HCT116 (cell line): ENCODE data around the gene CCDC187. TPM values are rescaled to one million over a fixed set of nuclear protein-coding genes. Genes with fewer than 3 reads are reported as not detected.

Experiments
- ATAC-seq: fragments of 200-7000 bp; cut with Tn5 transposase; 2 replicates; pipeline ENCODE4 v1.9.1; 2020; ENCODE audit warnings: mild to moderate bottlenecking, moderate library complexity
- BruUV-seq: library from RNA; stranded (reverse); fragments of 400-500 nt; replicated peaks from 2 replicates; lab custom pipeline; 2021; lab: Mats Ljungman, UMichigan
- CTCF ChIA-PET: fragments of 300-600 bp; sonication (Branson Sonifier 250); formaldehyde crosslinking; loops from one replicate; lab custom pipeline; 2021; ENCODE audit warnings: antibody characterized with exemption; lab: Charles Lee
- POLR2A ChIA-PET: fragments of 300-600, 350-600 bp; sonication (Branson Sonifier 250); formaldehyde crosslinking; loops from one replicate; lab custom pipeline; 2021; ENCODE audit warnings: antibody characterized with exemption; lab: Charles Lee
- RAD21 ChIA-PET, 2 experiments: fragments of 300-600 bp; sonication (Branson Sonifier 250); formaldehyde crosslinking; loops; one replicate each; lab custom pipeline; 2023; ENCODE audit warnings: low total read pairs in 2 of 2; ENCODE audit not compliant: uncharacterized antibody in 2 of 2, unreplicated experiment in 2 of 2, low non-redundant PET in 1 of 2; lab: Charles Lee
- DNase-seq: peaks from one replicate; pipeline ENCODE4 v3.0.0-alpha.2; 2010; ENCODE audit warnings: low read depth, low spot score
- H2AFZ ChIP-seq: fragments of 200-600 bp; shearing (Covaris generic), sonication (generic); 2 replicates; pipeline ENCODE4 v1.6.1; 2017; ENCODE audit warnings: low read depth, mixed run types, mixed read lengths, antibody characterized with exemption, low read length; ENCODE audit not compliant: poor library complexity, severe bottlenecking
- H3K27ac ChIP-seq: 2 replicates; pipeline ENCODE4 v1.5.1; 2012; ENCODE audit warnings: low read depth, low read length
- H3K27me3 ChIP-seq: fragments of 200-600 bp; sonication (generic); 2 replicates; pipeline ENCODE4 v1.6.1; 2016; ENCODE audit warnings: mixed run types, low read length, mixed read lengths; ENCODE audit not compliant: insufficient read depth
- H3K36me3 ChIP-seq, 2 experiments: fragments of 200-500 bp in 1 of 2; fragments of 200-600 bp in 1 of 2; sonication (Bioruptor generic) in 1 of 2; sonication (generic) in 1 of 2; 2 replicates each; pipeline versions ENCODE4 v1.5.1 to v1.6.1; 2014 to 2016; ENCODE audit warnings: low read length in 2 of 2, inconsistent platforms in 1 of 2, mixed read lengths in 1 of 2, mixed run types in 1 of 2; ENCODE audit not compliant: insufficient read depth in 2 of 2, control insufficient read depth in 1 of 2
- H3K4me1 ChIP-seq, 2 experiments: fragments of 200-600 bp in 1 of 2; sonication (generic) in 1 of 2; 2 replicates each; pipeline versions ENCODE4 v1.5.1 to v1.6.1; 2012 to 2017; ENCODE audit warnings: low read length in 2 of 2, inconsistent platforms in 1 of 2, mild to moderate bottlenecking in 1 of 2, mixed read lengths in 1 of 2, mixed run types in 1 of 2, moderate library complexity in 1 of 2; ENCODE audit not compliant: insufficient read depth in 2 of 2, control insufficient read depth in 1 of 2
- H3K4me2 ChIP-seq: fragments of 200-600 bp; sonication (generic); 2 replicates; pipeline ENCODE4 v1.6.1; 2017; ENCODE audit warnings: mixed run types, low read length, mixed read lengths
- H3K4me3 ChIP-seq, 2 experiments: fragments of 200-600 bp in 1 of 2; sonication (generic) in 1 of 2; replicated peaks in 1 of 2; 2 replicates each; pipeline ENCODE4 v1.5.1; 2011 to 2016; ENCODE audit warnings: low read length in 2 of 2, control low read depth in 1 of 2, low read depth in 1 of 2, mild to moderate bottlenecking in 1 of 2, mixed read lengths in 1 of 2, mixed run types in 1 of 2
- H3K79me2 ChIP-seq: fragments of 200-600 bp; sonication (generic); 2 replicates; pipeline ENCODE4 v1.6.1; 2017; ENCODE audit warnings: mild to moderate bottlenecking, mixed run types, low read length, moderate library complexity, mixed read lengths; ENCODE audit not compliant: insufficient read depth
- H3K9ac ChIP-seq: fragments of 200-600 bp; sonication (generic); 2 replicates; pipeline ENCODE4 v1.6.1; 2016; ENCODE audit warnings: low read length, mixed read lengths
- H3K9me2 ChIP-seq: fragments of 200-600 bp; sonication (generic), shearing (Covaris generic); 2 replicates; pipeline ENCODE4 v1.6.1; 2017; ENCODE audit warnings: mixed run types, mild to moderate bottlenecking, moderate library complexity; ENCODE audit not compliant: insufficient read depth
- H3K9me3 ChIP-seq, 2 experiments: fragments of 200-500 bp in 1 of 2; fragments of 200-600 bp in 1 of 2; sonication (Bioruptor generic) in 1 of 2; sonication (generic) in 1 of 2; 2 replicates each; pipeline ENCODE4 v1.6.1; 2014 to 2017; ENCODE audit warnings: low read length in 2 of 2, mixed read lengths in 2 of 2, inconsistent platforms in 1 of 2, low read depth in 1 of 2, mild to moderate bottlenecking in 1 of 2, mixed run types in 1 of 2, moderate library complexity in 1 of 2; ENCODE audit not compliant: control insufficient read depth in 1 of 2, insufficient read depth in 1 of 2
- H4K20me1 ChIP-seq: fragments of 200-600 bp; sonication (generic), shearing (Covaris generic); 2 replicates; pipeline ENCODE4 v1.6.1; 2017; ENCODE audit warnings: mixed run types, mild to moderate bottlenecking, moderate library complexity; ENCODE audit not compliant: insufficient read depth
- ATF3 ChIP-seq: IDR thresholded peaks from 2 replicates; pipeline ENCODE4 v1.6.1; 2012
- CBX3 ChIP-seq: IDR thresholded peaks from 2 replicates; pipeline ENCODE4 v1.6.1; 2012; ENCODE audit warnings: low read depth
- CEBPB ChIP-seq: IDR thresholded peaks from 2 replicates; pipeline ENCODE4 v1.6.1; 2012; ENCODE audit warnings: low read depth
- CTCF ChIP-seq, 3 experiments: fragments of 200-600 bp in 1 of 3; sonication (generic) in 1 of 3; IDR thresholded peaks in 2 of 3; conservative IDR thresholded peaks in 1 of 3; 2 replicates each; pipeline ENCODE4 v1.5.1; 2012 to 2017; ENCODE audit warnings: low read depth in 2 of 3, low read length in 2 of 3, antibody characterized with exemption in 1 of 3, borderline replicate concordance in 1 of 3, control low read depth in 1 of 3, mild to moderate bottlenecking in 1 of 3, mixed read lengths in 1 of 3, mixed run types in 1 of 3, moderate library complexity in 1 of 3; ENCODE audit not compliant: insufficient read depth in 1 of 3
- EGR1 ChIP-seq: IDR thresholded peaks from 2 replicates; pipeline ENCODE4 v1.6.1; 2012; ENCODE audit warnings: low read depth
- ELF1 ChIP-seq: IDR thresholded peaks from 2 replicates; pipeline ENCODE4 v1.6.1; 2012; ENCODE audit warnings: low read depth, borderline replicate concordance
- EZH2 ChIP-seq: fragments of 200-600 bp; sonication (generic); IDR thresholded peaks from 2 replicates; pipeline ENCODE4 v1.6.1; 2017; ENCODE audit warnings: antibody characterized with exemption, mixed run types
- FOSL1 ChIP-seq: IDR thresholded peaks from 2 replicates; pipeline ENCODE4 v1.6.1; 2012; ENCODE audit warnings: low read depth
- POLR2AphosphoS5 ChIP-seq: IDR thresholded peaks from 2 replicates; pipeline ENCODE4 v1.6.1; 2011; ENCODE audit warnings: mild to moderate bottlenecking, low read depth, low read length, moderate library complexity
- REST ChIP-seq: IDR thresholded peaks from 2 replicates; pipeline ENCODE4 v1.6.1; 2012; ENCODE audit warnings: low read depth
- SIN3A ChIP-seq: IDR thresholded peaks from 2 replicates; pipeline ENCODE4 v1.6.1; 2012; ENCODE audit warnings: low read depth
- SRF ChIP-seq: IDR thresholded peaks from 2 replicates; pipeline ENCODE4 v1.6.1; 2012; ENCODE audit warnings: low read depth
- TCF7L2 ChIP-seq: IDR thresholded peaks from 2 replicates; pipeline ENCODE4 v1.7.0; 2011; ENCODE audit warnings: borderline replicate concordance, inconsistent platforms; ENCODE audit not compliant: insufficient read depth, insufficient read length; ENCODE audit errors: extremely low read depth
- YY1 ChIP-seq: IDR thresholded peaks from 2 replicates; pipeline ENCODE4 v1.6.1; 2011; ENCODE audit warnings: low read length, low read depth, moderate library complexity, mild to moderate bottlenecking; ENCODE audit not compliant: insufficient replicate concordance; ENCODE audit errors: extremely low read depth
- ZNF274 ChIP-seq: fragments of 200-500 bp; sonication (Bioruptor generic); IDR thresholded peaks from 2 replicates; pipeline ENCODE4 v1.6.1; 2014; ENCODE audit warnings: mild to moderate bottlenecking, low read depth, low read length, inconsistent platforms
- intact Hi-C: fragments of 100-400 bp; cut with micrococcal nuclease; formaldehyde crosslinking; loops from 2 replicates; pipeline ENCODE4 v1.10.0; 2022
- total RNA-seq: library from RNA; stranded (reverse); gene quantifications from one replicate; pipeline ENCODE4 v1.2.1, GENCODE V29; 2021; ENCODE audit not compliant: unreplicated experiment

CCDC187 gene
- total RNA-seq, 1 experiment from 2014 or later, result 4.6 TPM

GRCh38 chr9:136226680-136227407 lies 77.0 kb downstream of the CCDC187 start:
- Histone ChIP-seq H3K9ac (no peak overlapping the region), H3K27me3 (no peaks in the 10 kb centered on the region), H3K4me2 (no peak overlapping the region), H2AFZ (no peak overlapping the region), H3K4me3 (no peak overlapping the region), H3K27ac (no peak overlapping the region), H3K36me3 (peaks cover 3 to 44% of the 10 kb centered on the region in 2 experiments; a peak in 3 of 4 replicates), H3K79me2 (peaks cover 98% of the 10 kb centered on the region), H3K9me2 (no peaks in the 10 kb centered on the region), H3K9me3 (no peaks in the 10 kb centered on the region), H4K20me1 (peaks cover 5% of the 10 kb centered on the region; the same call in 1 of the 2 replicates), H3K4me1 (peaks cover 19 to 49% of the 10 kb centered on the region in 2 experiments)
- CTCF ChIA-PET, result interaction anchor here (1.2 kb wide), 1 partner anchor 57 kb away, joined by 3 read pairs; no protein-coding TSS in a partner anchor
- ATAC-seq, result no peak
- RAD21 ChIA-PET, result no interaction called here
- TF ChIP-seq ZNF274, result no peak
- no peak for TF ChIP-seq ATF3
- TF ChIP-seq YY1, result no peak
- TF ChIP-seq FOSL1, result no peak
- TF ChIP-seq REST, result no peak
- no peak for TF ChIP-seq CBX3
- TF ChIP-seq SRF, result no peak
- TF ChIP-seq POLR2AphosphoS5, result no peak
- TF ChIP-seq ELF1, result no peak
- no peak for TF ChIP-seq TCF7L2
- no peak for TF ChIP-seq SIN3A
- TF ChIP-seq CTCF (IDR thresholded peaks at IDR 0.05 in 2 of 3, conservative IDR thresholded peaks at IDR 0.05 in 1 of 3; ENCODE audit: borderline replicate concordance in 1 of 3, insufficient read depth in 1 of 3, low read depth in 2 of 3, low read length in 2 of 3), result no peak
- no peak for TF ChIP-seq EZH2
- TF ChIP-seq EGR1, result no peak
- TF ChIP-seq CEBPB, result no peak
- POLR2A ChIA-PET, result no interaction called here
- intact Hi-C loops, result loop anchor here (2.0 to 10.0 kb wide), 3 partner anchors 56 to 262 kb away; partner anchors contain the start of gene UBAC1
- DNase-seq, result no peak
- BruUV-seq, result no TSS peak
